ENCODE measurements around the gene BDNF.

Gene BDNF

DNA sequence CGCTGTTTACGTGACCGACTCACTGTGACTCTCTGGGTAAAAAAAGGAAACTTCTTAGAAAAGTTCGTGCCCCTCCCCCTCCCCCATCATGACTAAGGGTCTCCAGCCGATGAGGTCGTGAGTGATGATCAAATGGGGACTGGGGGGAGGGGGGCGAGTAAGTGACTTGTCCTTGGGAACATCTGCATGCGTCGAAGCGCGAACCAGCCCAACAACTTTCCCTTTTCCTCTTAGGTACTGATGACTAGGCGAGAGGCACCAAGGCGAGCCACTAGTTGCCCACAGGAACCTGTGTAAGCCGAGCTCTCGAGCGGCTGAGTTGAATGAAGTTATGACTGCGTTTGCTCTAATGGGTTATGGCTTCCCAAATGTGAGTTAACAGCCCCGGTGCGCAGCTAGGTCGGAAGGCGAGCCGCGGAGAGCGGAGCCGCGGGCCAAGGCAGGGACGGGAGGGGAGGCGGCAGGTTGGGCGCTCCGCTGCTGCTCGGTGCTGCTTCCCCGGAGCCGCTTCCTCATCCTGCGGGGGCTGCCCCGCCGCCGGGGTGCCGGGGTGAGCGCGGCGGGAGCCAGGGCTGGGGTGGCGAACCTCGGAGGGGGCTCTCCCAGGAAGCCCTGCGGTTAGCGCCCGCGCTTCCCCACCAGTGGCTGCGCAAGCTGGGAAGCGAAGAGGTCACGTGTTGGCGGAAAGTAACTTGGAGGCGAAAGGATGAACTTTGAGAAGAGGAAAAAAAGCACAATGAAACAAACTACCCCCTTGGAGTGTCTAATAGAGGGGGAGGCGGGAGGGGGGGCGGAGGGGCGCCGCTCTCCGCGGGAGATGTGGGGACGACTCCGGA is 22.1 kb upstream of the BDNF start:
- no peak overlapping the region for H3K4me3 ChIP-seq (ENCODE audit: low read depth, low read length)
- TF ChIP-seq, protein P1, sequence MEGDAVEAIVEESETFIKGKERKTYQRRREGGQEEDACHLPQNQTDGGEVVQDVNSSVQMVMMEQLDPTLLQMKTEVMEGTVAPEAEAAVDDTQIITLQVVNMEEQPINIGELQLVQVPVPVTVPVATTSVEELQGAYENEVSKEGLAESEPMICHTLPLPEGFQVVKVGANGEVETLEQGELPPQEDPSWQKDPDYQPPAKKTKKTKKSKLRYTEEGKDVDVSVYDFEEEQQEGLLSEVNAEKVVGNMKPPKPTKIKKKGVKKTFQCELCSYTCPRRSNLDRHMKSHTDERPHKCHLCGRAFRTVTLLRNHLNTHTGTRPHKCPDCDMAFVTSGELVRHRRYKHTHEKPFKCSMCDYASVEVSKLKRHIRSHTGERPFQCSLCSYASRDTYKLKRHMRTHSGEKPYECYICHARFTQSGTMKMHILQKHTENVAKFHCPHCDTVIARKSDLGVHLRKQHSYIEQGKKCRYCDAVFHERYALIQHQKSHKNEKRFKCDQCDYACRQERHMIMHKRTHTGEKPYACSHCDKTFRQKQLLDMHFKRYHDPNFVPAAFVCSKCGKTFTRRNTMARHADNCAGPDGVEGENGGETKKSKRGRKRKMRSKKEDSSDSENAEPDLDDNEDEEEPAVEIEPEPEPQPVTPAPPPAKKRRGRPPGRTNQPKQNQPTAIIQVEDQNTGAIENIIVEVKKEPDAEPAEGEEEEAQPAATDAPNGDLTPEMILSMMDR (IDR thresholded peaks at IDR 0.05; ENCODE audit: borderline replicate concordance, insufficient read depth, low read depth, low read length): no peak

GRCh38 chr11:27721264-27722116 is 21.2 kb upstream of the BDNF start:
- TF ChIP-seq, protein P1 (IDR thresholded peaks at IDR 0.05; ENCODE audit: borderline replicate concordance, insufficient read depth, low read depth, low read length): no peak
- no peak overlapping the region for H3K4me3 ChIP-seq (ENCODE audit: low read depth, low read length)

- TF ChIP-seq, protein P1 (IDR thresholded peaks at IDR 0.05; ENCODE audit: borderline replicate concordance, insufficient read depth, low read depth, low read length): no peak
- H3K4me3 ChIP-seq (ENCODE audit: low read depth, low read length): no peak overlapping the region
These were observed 20.1 kb upstream of the BDNF start for GRCh38 chr11:27720277-27720830.

DNA sequence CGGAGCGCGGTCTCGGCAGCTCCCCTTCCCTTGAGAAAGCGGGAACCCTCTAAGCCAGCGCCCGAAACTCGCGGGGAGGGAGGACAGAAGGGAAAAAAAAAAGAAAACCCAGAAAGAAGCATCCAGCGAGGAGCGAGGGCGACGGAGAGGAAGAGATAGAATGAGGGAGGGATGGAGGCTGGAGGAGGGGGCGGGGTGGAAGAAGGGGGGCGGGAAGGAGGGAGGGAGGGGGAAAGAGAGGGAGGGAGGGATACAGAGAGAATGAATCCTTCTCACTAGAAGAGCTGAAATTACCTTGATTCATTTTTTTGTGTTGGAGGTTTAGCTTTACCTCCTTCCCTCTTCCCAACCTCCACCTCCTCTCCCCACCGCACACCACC is 19.3 kb upstream of the BDNF start:
- H3K4me3 ChIP-seq (ENCODE audit: low read depth, low read length): no peak overlapping the region
- TF ChIP-seq, protein P1 (IDR thresholded peaks at IDR 0.05; ENCODE audit: borderline replicate concordance, insufficient read depth, low read depth, low read length): no peak

DNA sequence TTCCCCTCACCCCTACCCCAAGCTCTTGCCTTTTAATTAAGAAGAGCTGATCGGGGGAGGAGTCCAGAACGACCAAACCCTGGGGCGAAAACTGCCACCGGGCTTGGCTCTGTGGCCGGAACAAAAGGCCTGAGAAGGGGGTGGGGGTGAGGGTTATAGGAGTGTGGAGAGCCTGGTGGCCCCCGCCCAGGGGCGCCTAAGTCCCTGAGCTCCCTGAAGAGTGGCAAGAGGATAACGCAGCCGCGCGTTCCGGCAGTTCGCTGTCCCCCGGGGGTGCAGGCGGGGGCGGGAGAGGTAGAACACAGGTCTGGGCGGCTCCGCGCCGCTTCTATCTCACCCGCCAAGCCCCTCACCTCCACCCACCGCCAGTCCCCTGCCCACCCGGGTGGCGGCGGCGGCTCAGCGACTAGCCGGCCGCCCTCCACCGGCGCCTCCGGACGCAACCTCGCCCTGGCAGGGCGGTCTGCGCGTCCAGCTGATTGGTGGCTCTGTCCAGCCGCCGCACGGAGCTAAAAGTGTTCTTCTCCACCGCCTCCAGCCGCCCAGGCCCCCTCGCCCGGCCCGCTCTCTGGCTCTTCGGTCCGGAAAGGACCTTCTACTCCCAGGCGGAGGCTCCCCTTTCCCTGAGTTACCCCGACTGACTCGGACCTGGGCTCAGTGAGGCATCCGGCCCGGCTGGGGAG is 18.7 kb upstream of the BDNF start:
- TF ChIP-seq, protein P1 (IDR thresholded peaks at IDR 0.05; ENCODE audit: borderline replicate concordance, insufficient read depth, low read depth, low read length): no peak
- no peak overlapping the region for H3K4me3 ChIP-seq (ENCODE audit: low read depth, low read length)

DNA sequence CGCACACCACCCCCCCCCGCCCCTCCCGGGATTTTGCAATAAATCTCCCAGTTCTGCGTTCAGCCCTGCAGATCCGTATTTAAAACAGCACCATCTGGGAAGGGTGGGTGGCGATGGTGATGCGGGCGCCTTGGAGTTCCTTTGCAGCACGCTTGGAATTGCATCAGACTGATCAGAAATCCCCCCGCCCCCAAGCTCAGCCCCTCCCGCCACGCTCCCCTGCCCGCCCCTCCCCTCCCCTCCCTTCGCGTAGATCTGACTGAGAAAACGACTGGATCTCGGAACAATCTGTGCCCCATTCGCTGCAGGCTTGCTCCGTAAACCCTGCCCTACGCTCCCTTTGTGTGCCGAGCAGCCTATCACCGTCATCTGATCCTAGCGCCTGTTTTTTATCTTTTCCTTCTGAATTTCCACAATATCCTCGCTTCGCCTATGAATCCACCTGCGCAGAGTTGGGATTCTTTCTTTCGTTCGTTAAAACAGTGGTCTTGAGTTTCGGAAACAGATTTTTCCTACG is 18.1 kb upstream of the BDNF start:
- TF ChIP-seq, protein P1 (IDR thresholded peaks at IDR 0.05; ENCODE audit: borderline replicate concordance, insufficient read depth, low read depth, low read length): no peak
- H3K4me3 ChIP-seq (ENCODE audit: low read depth, low read length): no peak overlapping the region

Data from GM12875 (cell line).